Testis (tissue), 3 donors: Measurements from ENCODE around the gene PNMA1. TPM values are rescaled to one million over a fixed set of nuclear protein-coding genes. Genes with fewer than 3 reads are reported as not detected.

Experiments
- DNase-seq: peaks from one replicate; pipeline ENCODE4 v3.0.0-alpha.2; 2019
- H3K27ac ChIP-seq, 2 donors: fragments of 200-600 bp; sonication (generic); one replicate each; pipeline ENCODE4 v1.5.1; 2019
- H3K27me3 ChIP-seq: fragments of 200-600 bp; sonication (generic); one replicate; pipeline ENCODE4 v1.5.1; 2019
- H3K36me3 ChIP-seq: fragments of 200-600 bp; sonication (generic); one replicate; pipeline ENCODE4 v1.5.1; 2017; ENCODE audit warnings: low read depth; ENCODE audit errors: missing control alignments
- H3K4me1 ChIP-seq: fragments of 200-600 bp; sonication (generic); one replicate; pipeline ENCODE4 v1.5.1; 2019
- H3K4me3 ChIP-seq, 2 donors: fragments of 200-600 bp; sonication (generic); one replicate each; pipeline ENCODE4 v1.5.1; 2017 to 2019
- H3K9me3 ChIP-seq: fragments of 200-600 bp; sonication (generic); one replicate; pipeline ENCODE4 v1.5.1; 2017
- CTCF ChIP-seq, 3 experiments: fragments of 450-650 bp in 2 of 3; fragments of 200-600 bp in 1 of 3; sonication (generic) in 1 of 3; IDR thresholded peaks; one replicate each; pipeline ENCODE4 v1.5.1; 2016 to 2019; ENCODE audit warnings: antibody characterized with exemption in 3 of 3, mild to moderate bottlenecking in 2 of 3, moderate library complexity in 1 of 3
- POLR2A ChIP-seq: fragments of 450-650 bp; IDR thresholded peaks from one replicate; pipeline ENCODE4 v1.6.1; 2017; ENCODE audit warnings: antibody characterized with exemption, mild to moderate bottlenecking, moderate library complexity
- WGBS, 2 donors: methylation state at CpG; one replicate each; pipeline ENCODE4 v1.1.5; 2018; 5-methylcytosine and 5-hydroxymethylcytosine counted together
- intact Hi-C: fragments of 100-400 bp; cut with DNase I; formaldehyde crosslinking; loops from one replicate; pipeline ENCODE4 v1.15.1; 2023; ENCODE audit warnings: low total_unique reads
- polyA plus RNA-seq: library from polyadenylated mRNA; stranded (reverse); fragments of 350-450 nt; fragmentation: Illumina TruSeq; extraction: RNeasy Lipid Tissue Mini Kit (QIAGEN cat#74804); gene quantifications from one replicate; pipeline ENCODE4 v1.2.3, GENCODE V29; 2014; ENCODE audit warnings: low read depth, low replicate concordance; ENCODE audit not compliant: insufficient read depth
- total RNA-seq, 2 donors: library from RNA; depleted of rRNA; stranded (reverse); fragments of >200 nt; gene quantifications; one replicate each; pipeline ENCODE4 v1.2.3, GENCODE V29; 2016

The PNMA1 gene
- total and polyA plus RNA-seq, 3 donors from 2014 or later, result 74.8 to 184 (median 85.6) TPM

- intact Hi-C loops, result no loop called here
- H3K4me1 ChIP-seq, result peaks cover 40% of the 10 kb centered on the region
- H3K36me3 ChIP-seq, result no peaks in the 10 kb centered on the region
Measured at GRCh38 chr14:73721101-73721821, 7.1 kb upstream of the PNMA1 start.

GRCh38 chr14:73720636-73721035, 6.5 kb upstream of the PNMA1 start:
- TF ChIP-seq CTCF (IDR thresholded peaks at IDR 0.05), result no peak
- no peak for TF ChIP-seq POLR2A
- Histone ChIP-seq H3K4me1 (peaks cover 36% of the 10 kb centered on the region), H3K4me3 (no peak overlapping the region), H3K27me3 (no peaks in the 10 kb centered on the region), H3K27ac (no peak overlapping the region), H3K36me3 (no peaks in the 10 kb centered on the region), H3K9me3 (no peaks in the 10 kb centered on the region)
- intact Hi-C loops, result no loop called here
- no peak for DNase-seq

More at GRCh38 chr14:73721101-73721821, 7.1 kb upstream of the PNMA1 start:
- H3K9me3 ChIP-seq, result no peaks in the 10 kb centered on the region
- H3K27me3 ChIP-seq, result no peaks in the 10 kb centered on the region
- DNase-seq, result no peak
- H3K4me3 ChIP-seq, result no peak overlapping the region
- 85 to 87% methylated on average over 8 to 12 of the region's 12 CpGs for WGBS, 2 donors
- TF ChIP-seq POLR2A, result no peak
- no peak for TF ChIP-seq CTCF (IDR thresholded peaks at IDR 0.05)
- peak overlapping the region in 1 of 2 donors; percentile 23 for H3K27ac ChIP-seq

DNA sequence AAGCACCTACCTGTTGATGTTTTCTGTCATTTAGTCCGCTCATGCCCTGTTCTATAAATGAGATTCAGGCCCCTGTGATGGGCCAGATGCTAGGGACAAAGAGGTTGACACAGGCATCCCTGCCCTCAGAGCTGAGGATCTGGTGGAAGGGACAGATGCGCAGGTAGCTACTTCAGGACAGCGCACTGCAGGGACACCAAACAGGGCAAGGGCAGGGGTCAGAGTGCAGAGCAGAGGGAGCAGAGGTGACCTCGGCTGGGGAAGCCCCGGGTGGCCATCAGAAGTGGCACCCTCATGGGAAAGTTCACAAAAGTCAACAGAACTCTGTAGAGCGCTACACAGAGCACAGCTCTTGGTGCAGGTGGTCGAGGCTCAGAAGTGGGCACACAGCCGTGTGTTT, 5.6 kb upstream of the PNMA1 start:
- intact Hi-C loops, result no loop called here
- Histone ChIP-seq H3K27ac (peak overlapping the region; percentile 86 to 92), H3K9me3 (no peaks in the 10 kb centered on the region), H3K4me3 (no peak overlapping the region), H3K27me3 (no peaks in the 10 kb centered on the region), H3K36me3 (no peaks in the 10 kb centered on the region), H3K4me1 (peaks cover 30% of the 10 kb centered on the region)
- no peak for DNase-seq
- TF ChIP-seq POLR2A (no peak), CTCF (IDR thresholded peaks at IDR 0.05) (no peak)
- WGBS, 2 donors, result 67 to 83% methylated on average over 8 of the region's 8 CpGs

GRCh38 chr14:73719361-73719760, 5.2 kb upstream of the PNMA1 start:
- DNase-seq, result no peak
- intact Hi-C loops, result no loop called here
- peaks cover 26% of the 10 kb centered on the region for H3K4me1 ChIP-seq
- TF ChIP-seq POLR2A, result no peak
- TF ChIP-seq CTCF (IDR thresholded peaks at IDR 0.05), result no peak
- no peaks in the 10 kb centered on the region for H3K27me3 ChIP-seq
- peak overlapping the region; percentile 86 to 92 for H3K27ac ChIP-seq
- H3K4me3 ChIP-seq, result peak overlapping the region in 1 of 2 donors; percentile 63
- no peaks in the 10 kb centered on the region for H3K36me3 ChIP-seq
- WGBS, 2 donors, result 49 to 58% methylated on average over 13 of the region's 13 CpGs
- H3K9me3 ChIP-seq, result no peaks in the 10 kb centered on the region
